ENCODE results near the gene CITED4.

Gene CITED4

DNA sequence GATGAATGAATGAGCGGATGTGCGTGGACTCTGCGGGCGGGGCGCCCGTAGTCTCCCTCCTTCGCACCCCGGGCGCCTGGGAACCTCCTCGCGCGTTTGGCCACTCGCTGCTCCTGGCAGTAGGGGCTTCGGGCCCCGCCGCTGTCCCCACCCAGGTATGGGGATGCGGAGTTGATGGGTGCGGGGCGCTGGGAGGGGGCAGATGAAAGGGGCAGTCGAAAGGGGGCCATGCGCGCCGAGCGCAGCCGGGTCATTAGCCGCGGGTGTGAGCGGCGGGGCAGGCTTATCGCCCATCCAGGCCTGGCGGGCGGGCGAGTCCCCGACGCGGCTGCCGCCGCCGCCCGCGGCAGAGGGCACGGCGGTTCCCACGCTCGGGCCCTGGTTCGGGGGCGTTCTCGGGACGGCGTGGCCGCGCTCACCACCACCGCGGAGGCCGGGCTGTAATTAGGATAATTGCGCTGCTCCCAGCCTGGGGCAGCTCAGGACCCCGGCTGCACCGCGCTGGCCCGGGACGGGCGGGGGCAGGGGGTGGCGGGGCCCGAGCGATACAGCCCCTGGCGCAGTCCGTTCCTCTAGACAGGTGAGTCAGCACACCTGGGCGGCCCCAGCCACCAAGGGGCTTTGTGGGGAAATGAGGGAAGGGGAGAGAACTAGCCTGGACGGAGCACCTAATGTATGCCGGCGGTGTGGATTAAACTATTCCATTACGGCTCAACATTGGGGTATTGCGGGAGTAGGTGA is 22.1 kb upstream of the CITED4 start:
- DNase-seq: no peak

DNA sequence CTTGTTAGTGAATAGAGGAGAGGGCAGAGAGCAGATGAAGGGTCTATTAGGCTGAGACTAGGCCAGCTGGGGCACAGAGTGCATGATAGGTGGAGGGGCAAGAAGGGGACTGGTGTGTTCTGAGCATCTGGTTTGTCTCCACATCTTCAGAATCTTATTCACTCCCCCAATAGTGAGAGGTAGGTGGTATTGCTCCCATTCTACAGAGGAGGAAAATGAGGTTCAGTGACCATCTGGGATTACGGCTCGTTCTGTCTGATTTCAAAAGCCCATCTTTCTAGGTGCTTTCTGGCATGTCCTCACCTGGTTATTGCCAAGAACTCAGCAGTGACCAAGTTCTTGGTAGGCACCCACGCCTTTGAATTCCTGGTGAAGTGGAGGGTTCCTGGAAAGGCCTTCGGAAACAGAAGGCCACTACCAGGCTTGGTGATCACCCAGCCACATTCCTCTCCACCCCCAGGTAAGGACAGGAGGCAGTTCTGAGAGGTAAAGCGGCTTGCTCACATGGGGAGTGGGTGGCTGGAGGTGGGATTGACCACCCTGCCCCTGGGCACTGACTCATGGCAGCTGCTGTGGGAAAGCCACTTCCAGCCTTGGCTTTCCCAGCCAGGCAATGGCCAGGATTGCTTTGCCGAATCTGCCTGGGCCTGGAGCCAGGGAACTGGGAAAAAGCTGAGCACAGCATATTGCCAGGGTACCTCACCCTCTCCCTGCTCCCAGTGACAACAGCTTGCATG is 18.8 kb upstream of the CITED4 start:
- DNase-seq: no peak

DNA sequence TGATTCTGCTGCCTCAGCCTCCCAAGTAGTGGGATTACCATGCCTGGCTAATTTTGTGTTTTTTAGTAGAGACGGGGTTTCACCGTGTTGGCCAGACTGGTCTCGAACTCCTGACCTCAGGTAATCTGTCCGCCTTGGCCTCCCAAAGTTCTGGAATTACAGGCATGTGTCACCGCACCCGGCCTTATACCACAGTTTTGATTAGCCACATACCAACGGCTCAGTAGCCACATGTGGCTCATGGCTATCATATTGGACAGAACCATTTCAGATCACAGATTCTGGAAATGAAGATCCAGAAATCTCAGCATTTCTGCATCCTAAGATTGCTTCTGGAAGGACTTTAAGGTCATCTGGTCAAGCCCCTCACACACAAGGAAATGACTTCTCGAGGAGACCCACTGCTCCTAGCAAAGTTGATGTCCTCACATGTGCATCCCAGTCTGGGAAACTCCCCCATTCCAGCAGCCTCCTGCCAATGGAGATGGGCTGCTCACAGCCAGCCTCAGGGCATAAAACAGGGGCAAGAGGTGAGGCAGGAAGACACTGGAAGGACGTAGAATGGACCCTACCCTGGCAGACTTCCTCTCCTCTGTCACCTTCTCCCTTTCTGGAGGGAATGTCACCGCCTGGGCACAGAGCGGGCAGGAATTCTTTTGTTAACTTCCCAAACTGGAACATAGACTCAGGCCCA is 17.5 kb upstream of the CITED4 start:
- no peak for DNase-seq

DNA sequence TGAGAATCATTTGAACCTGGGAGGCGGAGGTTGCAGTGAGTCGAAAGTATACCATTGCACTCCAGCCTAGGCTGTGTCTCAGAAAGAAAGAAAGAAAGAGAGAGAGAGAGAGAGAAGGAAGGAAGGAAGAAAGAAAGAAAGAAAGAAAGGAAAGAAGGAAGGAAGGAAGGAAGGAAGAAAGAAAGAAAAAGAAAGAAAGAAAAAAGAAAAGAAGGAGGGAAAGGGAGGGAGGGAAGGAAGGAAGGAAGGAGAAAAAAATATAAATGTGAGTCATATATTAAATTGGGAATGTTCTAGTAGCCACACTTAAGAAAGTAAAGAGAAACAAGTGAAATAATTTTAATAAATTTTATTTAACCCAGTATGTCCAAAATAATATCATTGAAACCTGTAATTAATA is 16.7 kb upstream of the CITED4 start:
- no peak for DNase-seq

DNA sequence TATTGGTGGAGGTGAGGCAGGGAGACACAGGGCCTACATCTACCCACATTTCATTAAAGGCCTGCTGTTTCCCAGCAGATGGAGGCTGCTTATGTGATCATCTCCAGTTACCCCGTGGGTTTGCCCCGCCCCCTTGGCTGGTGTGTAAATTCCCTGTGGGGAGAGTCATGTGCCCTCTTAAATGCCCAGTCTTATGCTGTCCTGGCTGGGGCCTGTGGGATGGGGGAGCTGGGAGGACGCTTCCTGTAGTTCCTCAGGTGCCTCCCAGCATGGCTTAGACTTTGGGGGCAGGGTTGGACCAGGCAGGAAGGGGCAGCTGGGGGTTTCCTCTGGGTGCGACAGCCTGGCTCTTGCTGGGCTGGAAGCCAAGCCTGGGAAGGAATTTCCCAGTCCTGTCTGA is 15.5 kb upstream of the CITED4 start:
- DNase-seq: no peak

DNA sequence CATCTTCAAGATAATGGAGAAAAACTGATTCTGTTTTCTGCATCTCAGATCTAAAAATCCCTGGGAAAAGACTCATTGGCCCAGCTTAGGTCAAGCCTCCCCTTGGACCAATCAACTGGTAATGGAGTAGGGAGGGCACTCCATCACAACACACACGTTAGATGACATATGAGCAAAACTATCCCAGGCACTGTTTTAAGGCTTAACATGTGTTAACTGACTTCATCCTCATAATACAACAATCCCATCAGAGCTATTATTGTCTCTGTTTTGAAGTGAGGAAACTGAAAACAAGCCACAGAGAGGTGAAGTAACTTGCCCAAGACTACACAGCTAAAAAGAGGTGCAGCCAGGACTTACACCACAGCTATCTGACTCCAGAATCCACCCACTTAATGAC is 14.7 kb upstream of the CITED4 start:
- DNase-seq: no peak

DNA sequence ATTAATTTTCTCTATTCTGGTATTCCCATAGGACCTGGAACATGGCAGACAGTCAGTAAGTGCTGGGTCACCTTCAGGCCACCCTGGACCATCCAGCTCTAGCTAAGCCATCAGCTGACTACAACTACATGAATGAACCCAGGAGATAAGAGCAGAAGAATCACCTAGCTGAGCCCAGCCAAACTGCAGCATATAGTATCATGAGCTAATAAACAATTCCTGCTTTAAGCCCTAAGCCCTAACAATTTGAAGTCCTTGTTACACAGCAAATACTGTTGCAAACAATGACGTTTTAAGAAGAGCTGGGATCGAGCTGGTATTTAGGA is 14.2 kb upstream of the CITED4 start:
- no peak for DNase-seq

DNA sequence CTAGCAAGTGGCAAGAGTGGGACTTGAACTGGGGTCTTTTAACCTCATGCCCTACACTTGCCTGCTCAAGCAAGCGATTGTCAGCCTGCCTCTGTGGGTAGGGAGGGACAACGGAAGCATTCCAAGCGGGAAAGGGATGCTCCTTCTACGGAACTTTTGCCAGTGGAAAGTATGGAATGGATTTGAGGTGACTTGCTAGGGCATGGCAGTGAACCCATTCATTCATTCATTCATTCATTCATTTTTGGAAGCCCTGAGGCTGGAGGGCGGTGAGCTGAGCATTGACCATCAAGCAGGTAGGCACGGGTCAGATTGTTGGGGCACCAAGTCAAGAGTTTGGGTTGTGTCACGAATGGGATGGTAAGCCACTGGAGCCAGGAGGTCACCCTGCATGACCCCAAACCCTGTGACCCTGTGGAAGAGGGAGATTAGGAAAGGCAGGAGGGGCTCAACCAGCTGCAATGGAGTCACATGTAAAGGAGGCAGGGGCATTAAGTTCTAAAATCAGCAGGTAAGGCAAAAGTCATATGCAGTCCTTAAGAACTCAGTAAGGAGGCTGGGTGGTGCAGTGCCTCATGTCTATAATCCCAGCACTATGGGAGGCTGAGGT is 11.8 kb upstream of the CITED4 start:
- DNase-seq: no peak

DNA sequence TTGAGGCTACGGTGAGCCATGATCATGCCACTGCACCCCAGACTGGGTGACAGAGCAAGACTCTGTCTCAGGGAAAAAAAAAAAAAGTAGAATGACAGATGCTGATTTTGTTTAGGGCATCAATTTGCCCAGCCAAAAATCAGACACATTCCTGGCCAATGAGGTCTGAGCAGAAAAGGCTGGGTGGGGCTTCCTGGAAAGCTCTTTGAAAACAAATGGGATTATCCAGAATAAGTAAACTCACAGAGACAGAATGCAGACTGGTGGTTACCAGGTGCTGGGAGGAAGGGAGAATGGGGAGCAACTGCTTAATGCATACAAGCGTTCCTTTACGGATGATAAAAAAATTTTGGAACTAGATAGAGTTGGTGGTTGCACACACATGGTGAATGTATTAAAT is 10.1 kb upstream of the CITED4 start:
- DNase-seq: no peak

DNA sequence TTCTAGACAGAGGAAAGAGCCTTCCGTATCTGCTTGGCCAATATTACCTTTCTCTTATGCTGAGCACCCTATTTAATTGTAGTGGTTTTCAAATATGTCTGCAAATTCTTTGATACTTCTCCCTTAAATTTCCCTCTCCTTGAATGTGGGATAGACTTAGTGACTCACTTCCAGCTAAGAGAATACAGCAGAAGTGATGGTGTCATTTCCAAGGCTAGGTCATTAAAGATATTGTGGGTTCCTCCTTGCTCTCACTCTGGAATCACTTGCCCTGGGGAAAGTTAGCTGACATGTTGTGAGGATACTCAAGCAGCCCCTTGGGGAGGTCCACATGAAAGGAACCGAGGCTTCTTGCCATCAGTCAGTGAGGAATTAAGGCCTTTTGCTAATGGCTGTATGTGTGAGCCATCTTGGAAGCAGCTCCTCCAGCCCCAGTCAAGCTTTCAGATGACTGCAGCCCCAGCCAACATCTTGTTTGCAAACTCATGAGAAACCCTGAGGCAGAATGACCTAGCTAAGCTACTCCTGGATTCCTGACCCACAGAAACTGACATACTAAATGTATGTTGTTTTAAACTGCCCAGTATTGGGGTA is 8.1 kb upstream of the CITED4 start:
- no peak for DNase-seq

DNA sequence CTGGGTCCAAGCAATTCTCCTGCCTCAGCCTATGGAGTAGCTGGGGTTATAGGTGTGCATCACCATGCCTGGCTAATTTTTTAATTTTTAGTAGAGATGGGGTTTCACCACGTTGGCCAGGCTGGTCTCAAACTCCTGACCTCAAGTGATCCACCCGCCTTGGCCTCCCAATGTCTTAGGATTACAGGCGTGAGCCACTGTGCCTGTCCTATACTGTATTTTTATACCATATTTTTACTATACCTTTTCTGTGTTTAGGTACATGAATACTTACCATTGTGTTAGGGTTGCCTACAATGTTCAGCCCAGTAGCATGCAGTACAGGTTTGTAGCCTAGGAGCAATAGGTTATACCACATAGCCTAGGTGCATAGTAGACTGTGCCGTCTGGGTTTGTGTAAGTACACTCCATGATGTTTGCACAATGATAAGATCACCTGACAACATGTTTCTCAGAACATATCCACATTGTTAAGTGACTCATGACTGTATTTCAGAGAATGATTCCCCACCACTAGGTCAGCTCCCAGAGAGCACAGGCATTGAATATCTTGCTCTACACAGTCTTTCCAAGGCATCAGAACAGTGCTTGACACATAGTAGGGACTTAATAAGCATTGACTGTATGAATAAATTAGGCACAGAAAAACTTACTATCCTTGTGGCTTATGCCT is 6.0 kb upstream of the CITED4 start:
- no peak for DNase-seq

DNA sequence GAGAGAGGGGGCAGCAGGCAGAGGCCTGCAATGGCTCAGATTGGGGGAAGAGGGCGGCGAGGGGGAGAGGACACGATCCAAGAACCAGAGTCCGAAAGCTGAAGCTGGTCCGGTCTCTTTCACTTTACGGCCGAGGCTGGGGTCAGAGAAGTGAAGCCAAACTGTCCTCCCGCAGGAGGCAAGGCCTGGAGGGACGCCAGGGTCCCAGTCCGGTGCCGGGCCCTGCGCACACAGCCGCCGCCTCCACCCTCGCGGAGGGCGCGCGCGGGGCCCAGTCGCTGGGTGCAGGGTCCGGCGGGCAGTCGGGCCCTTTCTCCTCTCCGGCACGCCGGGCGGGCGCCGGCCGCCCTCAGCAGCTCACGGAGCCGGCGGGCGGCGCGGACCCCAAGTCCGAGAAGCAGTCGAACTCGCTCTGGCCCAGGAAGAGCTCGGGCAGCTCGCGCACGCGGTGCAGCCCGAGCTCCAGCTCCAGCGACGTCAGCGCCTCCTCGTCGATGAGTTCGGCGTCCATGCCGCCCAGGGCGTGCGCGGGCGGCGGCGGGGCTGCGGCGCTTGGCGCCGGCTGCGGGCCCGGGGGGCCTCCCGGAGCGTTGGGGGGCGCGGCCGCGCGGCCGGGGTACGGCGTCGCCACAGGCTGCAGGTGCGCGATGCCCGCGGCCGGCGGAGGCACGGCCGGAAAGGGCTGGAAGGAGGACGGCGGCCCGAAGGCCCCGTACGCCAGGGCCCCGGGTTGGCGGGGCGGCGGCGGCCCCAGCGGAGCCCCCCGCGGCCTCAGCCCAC is 749 bp downstream of the CITED4 start:
- DNase-seq: peak; percentile 15

DNA sequence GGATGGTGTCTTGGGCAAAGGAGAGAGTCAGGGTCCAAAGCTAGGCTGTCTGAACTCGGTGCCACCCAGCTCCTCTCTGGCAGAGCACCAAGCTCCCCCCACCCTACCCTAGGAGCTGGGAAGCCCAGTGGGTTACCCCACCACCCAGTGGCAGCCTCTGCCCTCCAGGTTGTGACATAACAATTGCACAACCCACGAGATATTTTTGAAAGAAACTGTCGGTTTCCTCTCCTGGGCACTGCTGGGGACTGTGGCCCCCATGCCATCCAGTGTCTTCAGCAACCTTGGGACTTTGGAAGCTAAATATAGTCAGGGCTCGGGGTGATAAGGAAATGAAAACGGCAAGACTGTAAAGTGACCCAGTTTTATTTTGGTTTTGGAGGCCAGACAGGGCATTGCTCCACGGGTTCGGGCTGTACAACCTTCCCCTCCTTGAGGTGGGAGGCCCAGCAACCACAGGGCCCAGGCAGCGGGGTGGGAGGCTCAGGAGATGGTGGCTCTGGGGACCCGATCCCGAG is 1.4 kb downstream of the CITED4 start:
- no peak for DNase-seq

DNA sequence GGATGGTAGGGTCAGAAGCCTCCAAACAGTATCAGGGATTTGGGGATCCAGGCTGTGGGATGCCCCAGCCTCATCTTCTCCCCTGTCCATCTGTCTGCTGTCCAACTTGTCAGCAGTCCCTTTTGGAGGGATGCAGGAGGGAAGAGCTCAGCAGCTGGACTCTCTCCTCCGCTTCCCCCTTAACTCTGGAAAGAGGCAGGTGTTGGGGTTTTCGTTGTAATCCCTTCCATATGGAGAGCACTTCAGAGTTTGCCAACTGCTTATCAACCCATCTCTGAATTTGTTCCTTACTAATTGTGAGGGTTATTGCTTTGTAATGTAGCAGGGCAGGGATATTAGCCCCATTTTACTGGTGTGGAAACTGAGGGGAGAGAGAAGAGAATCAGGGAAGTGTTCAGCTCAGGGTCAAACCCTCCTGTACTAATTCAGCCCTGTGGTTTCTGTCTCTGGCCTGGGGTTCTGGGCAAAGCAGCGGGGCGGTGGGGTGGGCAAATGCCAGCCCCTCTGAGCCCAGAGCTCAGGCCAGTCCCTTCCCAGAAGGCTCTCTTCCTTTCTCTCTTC is 3.2 kb downstream of the CITED4 start:
- DNase-seq: no peak

DNA sequence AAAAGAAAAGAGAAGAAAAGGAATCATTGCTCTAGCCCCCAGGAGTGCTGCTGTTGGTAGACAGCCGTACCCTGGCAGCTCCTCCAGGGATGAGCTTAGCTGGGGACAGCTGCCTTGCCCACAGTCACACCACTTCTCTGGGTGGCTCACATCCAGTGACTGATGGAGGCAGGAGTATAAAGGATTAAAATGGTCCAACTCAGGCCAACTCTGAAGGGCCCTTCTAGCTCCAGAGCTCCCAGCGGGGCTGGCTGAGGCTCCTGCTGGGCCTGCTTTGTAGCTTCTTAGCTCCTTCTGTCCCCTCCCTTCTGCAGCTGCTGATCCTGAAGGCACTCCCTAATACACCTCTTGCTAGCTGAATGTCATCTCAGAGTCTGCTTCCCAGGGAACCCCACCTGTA is 4.4 kb downstream of the CITED4 start:
- DNase-seq: peak; percentile 61

DNA sequence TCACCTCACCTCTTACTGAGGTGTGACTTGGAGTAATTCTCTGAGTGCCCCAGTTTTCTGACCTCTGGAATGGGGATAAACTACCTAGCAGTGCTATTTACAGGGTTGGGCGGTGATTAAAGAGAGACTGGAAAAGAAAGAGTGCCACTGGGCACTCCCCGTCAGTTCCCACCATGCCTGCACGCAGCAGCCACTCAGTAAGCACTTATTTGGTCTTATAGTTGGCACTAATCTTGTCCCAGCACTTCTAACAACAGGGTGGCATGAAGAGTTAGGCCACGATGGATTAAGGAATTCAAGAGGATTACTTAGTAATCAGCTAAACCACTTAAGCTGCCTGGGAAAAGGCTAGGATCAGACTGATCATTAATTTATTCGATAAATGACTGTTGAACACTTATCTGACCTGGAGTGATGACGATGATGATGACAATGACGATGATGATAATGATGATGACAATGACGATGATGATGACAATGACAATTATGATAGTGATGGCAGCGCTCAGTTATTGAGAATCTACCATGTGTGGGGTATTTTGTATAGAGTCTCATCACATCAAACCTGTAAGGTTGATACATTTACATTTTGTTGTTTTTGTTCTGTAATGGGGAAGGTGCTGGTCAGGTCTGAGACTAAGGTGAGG is 5.4 kb downstream of the CITED4 start:
- DNase-seq: no peak

DNA sequence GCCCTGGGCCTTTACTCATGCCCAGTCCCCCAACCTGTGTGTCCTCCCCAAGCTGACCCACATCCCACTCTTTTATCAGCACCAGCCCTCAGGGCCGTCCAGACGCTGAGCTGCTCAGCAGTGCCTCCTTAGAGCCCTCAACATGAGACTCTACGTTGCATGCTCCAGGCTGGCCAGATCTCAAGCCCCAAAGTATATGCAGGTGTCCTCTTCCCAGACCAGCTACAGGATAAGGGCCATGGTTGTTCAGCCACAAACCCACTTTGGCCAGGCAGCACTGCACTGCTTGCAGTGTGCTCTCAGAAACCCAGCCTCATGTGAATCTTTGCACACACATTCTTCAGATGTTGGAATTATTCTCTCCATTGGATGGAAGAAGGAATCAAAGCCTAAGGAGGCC is 6.0 kb downstream of the CITED4 start:
- no peak for DNase-seq

DNA sequence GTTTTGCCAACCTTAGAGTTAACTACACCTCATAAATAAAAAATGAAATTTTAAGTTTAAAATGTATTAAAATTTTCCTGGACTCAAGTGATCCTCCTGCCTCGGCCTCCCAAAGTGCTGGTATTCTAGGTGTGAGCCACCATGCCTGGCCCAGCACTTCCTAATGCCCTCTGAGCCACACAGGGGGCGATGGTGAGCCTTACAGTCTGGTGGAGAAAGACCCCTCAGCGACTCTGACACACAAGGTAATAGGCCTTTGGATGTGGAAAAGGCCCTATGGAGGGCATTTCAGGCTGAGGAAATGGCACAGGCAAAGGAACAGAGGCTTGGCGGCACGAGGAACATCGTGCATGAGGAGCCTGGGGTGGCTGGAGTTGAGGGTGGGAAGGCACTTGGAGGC is 6.7 kb downstream of the CITED4 start:
- DNase-seq: no peak

DNA sequence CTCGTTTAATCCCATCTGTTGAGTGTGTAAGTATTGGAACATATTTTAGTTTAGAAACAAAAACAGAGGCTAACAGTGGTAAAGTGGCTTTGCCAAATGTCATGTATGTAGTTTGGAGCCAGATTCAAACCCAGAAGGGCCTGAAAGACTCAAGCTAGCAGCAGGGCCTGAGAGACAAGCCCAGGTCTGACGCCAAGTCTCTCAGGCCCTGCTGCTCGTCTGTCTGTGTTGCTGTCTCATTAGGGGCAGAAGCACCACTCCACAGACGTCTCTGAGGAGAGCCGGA is 8.3 kb downstream of the CITED4 start:
- DNase-seq: no peak

DNA sequence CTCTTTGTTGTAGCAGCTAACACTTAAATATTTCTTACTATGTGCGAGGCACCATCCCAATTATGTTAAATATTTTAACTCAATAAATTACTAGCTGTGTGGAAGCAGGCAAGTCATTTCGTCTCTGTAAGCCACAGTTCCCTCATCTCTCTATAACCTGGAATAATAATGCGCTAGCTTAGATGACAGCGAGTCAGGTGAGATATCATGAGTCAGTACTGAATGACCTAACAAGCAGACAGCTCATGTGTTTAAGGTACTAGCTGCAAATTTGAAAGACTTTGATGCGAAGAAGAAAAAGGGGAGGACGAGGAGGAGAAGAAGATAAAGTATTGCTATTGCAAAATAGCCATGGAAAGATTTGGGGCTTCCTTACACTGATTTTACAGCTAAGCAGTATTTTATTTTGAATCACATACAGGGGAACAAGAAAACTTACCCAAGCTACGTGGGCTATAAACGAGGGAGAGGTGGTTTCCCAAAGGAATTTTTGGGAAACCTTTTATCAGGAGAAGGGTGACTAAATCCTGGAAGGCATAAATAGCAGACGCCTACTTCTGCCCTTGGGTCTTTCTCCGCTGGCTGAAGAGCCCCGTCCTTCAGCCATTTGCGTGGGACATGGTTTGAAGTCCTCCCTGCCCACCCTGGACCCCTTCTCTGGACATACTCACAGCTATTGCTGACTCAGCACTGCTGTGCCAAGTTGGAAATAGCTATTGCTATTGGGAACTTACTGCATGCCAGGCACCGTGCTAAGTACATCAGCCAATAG is 8.9 kb downstream of the CITED4 start:
- DNase-seq: no peak

All from NCI-H1092 treated with DMSO at 0.1 percent for 48 hours (cell line).